ENCODE results near the gene NKAIN2.

Gene NKAIN2

DNA sequence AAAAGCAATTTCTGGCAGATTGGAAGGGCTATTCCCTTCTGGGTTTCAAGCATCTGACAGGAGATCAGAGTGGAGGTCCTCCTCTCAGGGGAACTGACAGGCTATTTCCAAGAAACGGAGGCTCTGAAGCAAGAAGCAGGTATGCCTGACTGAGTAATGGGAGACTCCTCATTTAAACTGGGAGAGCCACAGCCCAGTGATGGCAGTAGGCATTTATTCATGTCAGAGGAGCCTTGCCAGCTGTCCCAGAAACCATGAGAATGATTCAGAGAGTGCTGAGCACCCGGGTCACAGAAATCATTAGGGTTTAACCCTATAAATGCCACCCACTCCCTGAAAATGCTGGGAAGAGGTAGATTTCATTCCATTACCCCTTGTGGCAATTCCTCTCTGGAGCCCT lies 911.1 kb downstream of the NKAIN2 start:
- Histone ChIP-seq H3K27me3 (ENCODE audit: low read length) (no peaks in the 10 kb centered on the region), H3K4me3 (ENCODE audit: insufficient read depth, low read length, poor library complexity, severe bottlenecking) (no peak overlapping the region), H3K36me3 (ENCODE audit: low read length) (no peaks in the 10 kb centered on the region), H3F3A (ENCODE audit: insufficient read depth) (no peaks in the 10 kb centered on the region), H3K9me3 (ENCODE audit: insufficient read depth, low read length) (no peaks in the 10 kb centered on the region), H3K79me2 (ENCODE audit: insufficient read depth, low read length) (no peaks in the 10 kb centered on the region), H3K27ac (ENCODE audit: low read depth, low read length) (no peak overlapping the region), H4K20me1 (ENCODE audit: low read depth, low read length) (no peaks in the 10 kb centered on the region), H3K4me2 (ENCODE audit: low read depth, low read length, poor library complexity, severe bottlenecking) (no peak overlapping the region), H2AFZ (ENCODE audit: low read depth, low read length, severe bottlenecking) (no peak overlapping the region), H3K9me2 (replicated peaks; ENCODE audit: insufficient read depth, low read length) (no peaks in the 10 kb centered on the region), H3K9ac (ENCODE audit: low read length) (no peak overlapping the region)
- TF ChIP-seq EZH2phosphoT487 (conservative IDR thresholded peaks at IDR 0.05; ENCODE audit: low read length): no peak
- TF ChIP-seq, protein P1, sequence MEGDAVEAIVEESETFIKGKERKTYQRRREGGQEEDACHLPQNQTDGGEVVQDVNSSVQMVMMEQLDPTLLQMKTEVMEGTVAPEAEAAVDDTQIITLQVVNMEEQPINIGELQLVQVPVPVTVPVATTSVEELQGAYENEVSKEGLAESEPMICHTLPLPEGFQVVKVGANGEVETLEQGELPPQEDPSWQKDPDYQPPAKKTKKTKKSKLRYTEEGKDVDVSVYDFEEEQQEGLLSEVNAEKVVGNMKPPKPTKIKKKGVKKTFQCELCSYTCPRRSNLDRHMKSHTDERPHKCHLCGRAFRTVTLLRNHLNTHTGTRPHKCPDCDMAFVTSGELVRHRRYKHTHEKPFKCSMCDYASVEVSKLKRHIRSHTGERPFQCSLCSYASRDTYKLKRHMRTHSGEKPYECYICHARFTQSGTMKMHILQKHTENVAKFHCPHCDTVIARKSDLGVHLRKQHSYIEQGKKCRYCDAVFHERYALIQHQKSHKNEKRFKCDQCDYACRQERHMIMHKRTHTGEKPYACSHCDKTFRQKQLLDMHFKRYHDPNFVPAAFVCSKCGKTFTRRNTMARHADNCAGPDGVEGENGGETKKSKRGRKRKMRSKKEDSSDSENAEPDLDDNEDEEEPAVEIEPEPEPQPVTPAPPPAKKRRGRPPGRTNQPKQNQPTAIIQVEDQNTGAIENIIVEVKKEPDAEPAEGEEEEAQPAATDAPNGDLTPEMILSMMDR (IDR thresholded peaks at IDR 0.05; ENCODE audit: insufficient read depth, low read length, poor library complexity, severe bottlenecking): no peak

DNA sequence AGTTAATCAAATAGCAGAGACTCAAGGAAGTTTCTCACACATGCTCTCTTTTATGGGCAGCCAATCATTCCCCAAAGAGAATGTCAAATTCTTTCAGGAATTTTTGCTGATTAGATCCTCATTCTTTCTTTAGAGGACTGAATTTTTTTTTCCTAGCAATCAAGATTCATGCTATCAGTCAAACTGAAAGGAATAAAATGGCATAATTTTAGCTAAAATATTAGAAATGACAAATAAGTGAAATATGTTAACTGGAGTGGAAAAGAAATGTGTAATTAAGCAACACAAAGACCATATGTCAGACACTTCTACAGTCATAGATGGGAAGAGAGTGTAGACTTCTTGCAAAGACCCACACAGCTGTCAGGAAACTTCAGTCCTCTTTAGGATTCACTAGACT lies 916.2 kb downstream of the NKAIN2 start:
- Histone ChIP-seq H3K27me3 (ENCODE audit: low read length) (no peaks in the 10 kb centered on the region), H3K27ac (ENCODE audit: low read depth, low read length) (no peak overlapping the region), H3K9ac (ENCODE audit: low read length) (no peak overlapping the region), H3K9me2 (replicated peaks; ENCODE audit: insufficient read depth, low read length) (no peaks in the 10 kb centered on the region), H3K9me3 (ENCODE audit: insufficient read depth, low read length) (no peaks in the 10 kb centered on the region), H3K79me2 (ENCODE audit: insufficient read depth, low read length) (no peaks in the 10 kb centered on the region), H3K4me2 (ENCODE audit: low read depth, low read length, poor library complexity, severe bottlenecking) (no peak overlapping the region), H3K36me3 (ENCODE audit: low read length) (no peaks in the 10 kb centered on the region), H2AFZ (ENCODE audit: low read depth, low read length, severe bottlenecking) (no peak overlapping the region), H4K20me1 (ENCODE audit: low read depth, low read length) (no peaks in the 10 kb centered on the region), H3K4me3 (ENCODE audit: insufficient read depth, low read length, poor library complexity, severe bottlenecking) (no peak overlapping the region), H3F3A (ENCODE audit: insufficient read depth) (no peaks in the 10 kb centered on the region)
- TF ChIP-seq EZH2phosphoT487 (conservative IDR thresholded peaks at IDR 0.05; ENCODE audit: low read length): no peak
- TF ChIP-seq, protein P1 (IDR thresholded peaks at IDR 0.05; ENCODE audit: insufficient read depth, low read length, poor library complexity, severe bottlenecking): no peak

DNA sequence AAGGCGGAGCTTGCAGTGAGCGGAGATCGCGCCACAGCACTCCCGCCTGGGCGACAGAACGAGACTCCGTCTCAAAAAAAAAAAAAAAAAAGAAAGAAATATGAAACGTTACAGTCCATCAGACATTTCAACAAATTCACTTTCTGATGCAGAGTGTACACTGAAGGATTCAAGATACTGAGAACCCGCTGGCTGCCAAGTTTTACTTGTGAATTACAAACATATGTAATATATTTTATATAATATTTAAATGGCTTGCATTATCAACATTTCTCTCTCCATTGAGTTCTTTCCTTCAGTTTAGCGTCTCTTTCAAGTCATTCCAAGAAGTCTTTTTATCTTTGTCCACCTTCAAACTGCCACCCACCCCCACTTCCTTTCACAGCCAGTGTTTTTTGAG lies 917.7 kb downstream of the NKAIN2 start:
- Histone ChIP-seq H3F3A (ENCODE audit: insufficient read depth) (no peaks in the 10 kb centered on the region), H3K4me3 (ENCODE audit: insufficient read depth, low read length, poor library complexity, severe bottlenecking) (no peak overlapping the region), H3K79me2 (ENCODE audit: insufficient read depth, low read length) (no peaks in the 10 kb centered on the region), H3K27me3 (ENCODE audit: low read length) (no peaks in the 10 kb centered on the region), H3K36me3 (ENCODE audit: low read length) (no peaks in the 10 kb centered on the region), H3K9ac (ENCODE audit: low read length) (no peak overlapping the region), H3K4me2 (ENCODE audit: low read depth, low read length, poor library complexity, severe bottlenecking) (no peak overlapping the region), H4K20me1 (ENCODE audit: low read depth, low read length) (no peaks in the 10 kb centered on the region), H2AFZ (ENCODE audit: low read depth, low read length, severe bottlenecking) (no peak overlapping the region), H3K27ac (ENCODE audit: low read depth, low read length) (no peak overlapping the region), H3K9me3 (ENCODE audit: insufficient read depth, low read length) (no peaks in the 10 kb centered on the region), H3K9me2 (replicated peaks; ENCODE audit: insufficient read depth, low read length) (no peaks in the 10 kb centered on the region)
- no peak for TF ChIP-seq EZH2phosphoT487 (conservative IDR thresholded peaks at IDR 0.05; ENCODE audit: low read length)
- TF ChIP-seq, protein P1 (IDR thresholded peaks at IDR 0.05; ENCODE audit: insufficient read depth, low read length, poor library complexity, severe bottlenecking): no peak
